Suprapubic skin (tissue), 3 donors: ENCODE measurements around the gene AGAP3.

Experiments used
- POLR2A ChIP-seq, 2 donors: fragments of 450-650 bp; IDR thresholded peaks; one replicate each; pipeline ENCODE4 v1.6.1; 2017; ENCODE audit warnings: antibody characterized with exemption in 2 of 2, mild to moderate bottlenecking in 2 of 2, moderate library complexity in 2 of 2
- TF ChIP-seq, protein P1 (sequence below), 2 donors: fragments of 200-600 bp in 1 of 2; fragments of 450-650 bp in 1 of 2; sonication (generic) in 1 of 2; IDR thresholded peaks; one replicate each; pipeline ENCODE4 v1.5.1; 2016 to 2019; ENCODE audit warnings: antibody characterized with exemption in 2 of 2, mild to moderate bottlenecking in 1 of 2, moderate library complexity in 1 of 2

DNA sequence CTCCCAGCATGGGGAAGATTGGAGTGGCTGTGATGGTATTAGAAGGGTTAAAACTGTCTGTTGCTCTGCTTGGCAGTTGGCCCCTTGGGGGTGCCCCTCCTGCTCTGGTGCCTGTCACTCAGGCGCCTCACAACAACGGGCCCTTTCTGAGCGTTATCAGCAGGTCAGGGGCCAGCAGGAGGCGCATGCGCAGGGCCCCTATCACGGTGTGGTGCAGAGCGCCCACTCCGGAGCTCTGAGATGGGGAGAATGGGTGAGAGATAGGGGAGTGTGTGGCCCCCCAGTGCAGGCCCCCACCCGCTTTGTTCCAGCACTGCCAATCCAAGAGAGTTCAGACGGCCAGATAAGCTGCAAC lies 56.4 kb downstream of the AGAP3 start:
- TF ChIP-seq, protein P1, sequence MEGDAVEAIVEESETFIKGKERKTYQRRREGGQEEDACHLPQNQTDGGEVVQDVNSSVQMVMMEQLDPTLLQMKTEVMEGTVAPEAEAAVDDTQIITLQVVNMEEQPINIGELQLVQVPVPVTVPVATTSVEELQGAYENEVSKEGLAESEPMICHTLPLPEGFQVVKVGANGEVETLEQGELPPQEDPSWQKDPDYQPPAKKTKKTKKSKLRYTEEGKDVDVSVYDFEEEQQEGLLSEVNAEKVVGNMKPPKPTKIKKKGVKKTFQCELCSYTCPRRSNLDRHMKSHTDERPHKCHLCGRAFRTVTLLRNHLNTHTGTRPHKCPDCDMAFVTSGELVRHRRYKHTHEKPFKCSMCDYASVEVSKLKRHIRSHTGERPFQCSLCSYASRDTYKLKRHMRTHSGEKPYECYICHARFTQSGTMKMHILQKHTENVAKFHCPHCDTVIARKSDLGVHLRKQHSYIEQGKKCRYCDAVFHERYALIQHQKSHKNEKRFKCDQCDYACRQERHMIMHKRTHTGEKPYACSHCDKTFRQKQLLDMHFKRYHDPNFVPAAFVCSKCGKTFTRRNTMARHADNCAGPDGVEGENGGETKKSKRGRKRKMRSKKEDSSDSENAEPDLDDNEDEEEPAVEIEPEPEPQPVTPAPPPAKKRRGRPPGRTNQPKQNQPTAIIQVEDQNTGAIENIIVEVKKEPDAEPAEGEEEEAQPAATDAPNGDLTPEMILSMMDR (IDR thresholded peaks at IDR 0.05) = no peak
- no peak for TF ChIP-seq POLR2A (IDR thresholded peaks at IDR 0.05)
